Measurements from ENCODE around the gene TGFB3.

GRCh38 chr14:75978249-75978731, 3.5 kb downstream of the TGFB3 start:
- TF ChIP-seq CTCF (IDR thresholded peaks at IDR 0.05), result no peak
- no peak for TF ChIP-seq POLR2AphosphoS5 (IDR thresholded peaks at IDR 0.05)
